NCI-H1930 (cell line): ENCODE results near the gene TCTN3.
A peak's percentile ranks its signal among the peaks of the same experiment; 100 is the strongest.
"Not testable (repeated sequence)": the region's sequence is repeated elsewhere in the genome, so short reads cannot be mapped to it uniquely, and the experiment has no call there.

Experiments
- DNase-seq, 2 experiments: peaks; one replicate each; lab custom pipeline; 2025; lab: John Stamatoyannopoulos, UW

The TCTN3 gene

DNA sequence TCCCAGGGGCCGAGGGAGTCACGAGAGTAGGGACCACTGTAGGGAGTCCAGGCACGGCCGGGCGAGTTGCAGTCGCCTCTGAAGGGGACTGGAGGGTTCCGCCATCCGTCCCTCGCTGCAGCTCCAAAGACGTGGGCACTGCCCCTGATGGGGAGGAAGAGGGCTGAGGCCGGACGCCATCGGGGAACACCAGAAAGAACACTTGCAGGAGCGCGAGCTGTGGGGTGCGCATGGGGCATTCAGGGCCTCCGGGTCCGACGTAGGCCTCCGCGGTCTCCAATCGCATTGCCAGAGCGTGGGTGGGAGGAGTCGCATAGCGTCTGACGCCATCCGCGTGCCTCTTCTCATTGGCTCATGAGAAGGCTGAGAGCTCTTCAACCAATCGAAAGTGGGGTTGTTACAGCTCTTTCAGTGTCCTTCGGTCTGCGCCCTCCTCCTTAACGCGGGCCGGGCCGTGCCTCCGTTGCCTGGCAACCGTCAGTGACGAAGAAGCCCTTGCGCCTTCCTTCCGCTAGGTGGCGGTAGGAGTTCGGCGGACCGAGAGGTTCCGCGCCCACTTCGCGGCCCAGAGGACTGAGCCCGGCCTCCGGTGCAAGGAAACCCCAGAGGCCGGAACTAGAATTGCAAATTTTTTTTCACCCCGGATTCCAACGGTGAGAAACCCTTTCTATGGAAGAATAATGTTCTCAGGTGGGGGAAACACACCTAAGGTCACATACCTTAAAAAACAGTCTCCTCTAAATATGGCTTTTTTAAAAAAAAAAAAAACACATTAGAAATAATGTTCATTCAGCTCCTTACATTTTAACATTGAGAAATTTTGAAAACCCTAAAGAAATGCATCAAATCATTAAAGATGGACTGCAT is at the start of gene TCTN3:
Gene TCTN3, minus strand, starts transcription at position 260 of the 867 bp plus-strand sequence. Its CDS starts 28 bp downstream, at position 232.
- peak; percentile 91 to 94 for DNase-seq

GRCh38 chr10:95742962-95743535 is 49.3 kb upstream of the TCTN3 start:
- DNase-seq, result no peak

DNA sequence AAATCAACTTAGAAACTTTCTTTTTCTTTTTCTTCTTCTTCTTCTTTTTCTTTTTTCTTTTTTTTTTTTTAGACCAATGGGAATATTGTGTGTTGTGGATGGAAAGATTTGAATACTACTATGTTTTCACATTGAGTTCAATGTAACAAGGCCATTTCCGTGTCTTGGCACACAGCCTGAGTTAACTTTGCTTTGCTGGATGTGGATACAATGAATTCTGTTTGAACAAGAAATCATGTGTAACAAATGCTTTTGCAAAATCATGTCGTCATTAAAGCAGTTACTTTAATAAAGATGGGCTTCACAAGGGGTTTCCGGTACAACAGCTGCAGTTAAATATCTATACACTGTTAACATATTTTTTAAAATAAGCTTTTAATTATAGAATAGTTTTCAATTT is 48.8 kb upstream of the TCTN3 start:
- DNase-seq, result no peak

DNA sequence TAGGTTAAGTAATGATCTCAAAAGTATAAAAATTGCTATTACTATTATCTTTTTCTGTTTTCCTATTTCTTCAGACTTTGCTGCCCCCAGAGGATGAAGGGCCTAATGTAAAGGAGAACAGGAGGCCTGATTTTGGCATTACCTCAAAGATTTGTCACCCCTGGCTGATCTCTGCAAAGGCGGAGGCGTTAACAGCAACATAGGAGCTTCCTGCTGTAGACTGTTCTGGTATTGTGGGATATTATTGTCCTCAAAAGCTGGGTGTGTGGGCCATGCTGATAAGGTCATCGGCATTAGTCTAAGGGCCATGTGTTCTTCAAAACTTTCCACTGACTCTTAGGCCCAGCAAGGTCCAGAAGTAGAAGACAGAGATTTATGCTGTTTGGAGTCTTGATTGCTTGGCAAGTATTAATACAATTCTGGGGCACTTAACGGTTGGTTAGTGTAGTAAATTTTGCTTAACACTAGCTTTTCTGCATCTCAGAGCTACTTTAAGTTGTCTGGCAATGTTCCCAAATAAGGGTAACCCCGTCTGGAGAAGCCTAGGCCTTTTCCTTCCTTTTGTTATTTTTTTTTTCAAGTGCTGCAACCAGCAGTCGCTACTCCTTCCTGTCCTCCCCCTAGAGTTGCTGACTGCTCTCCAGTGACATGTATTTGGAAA is 48.2 kb upstream of the TCTN3 start:
- no peak for DNase-seq

- DNase-seq, result no peak
Measured at GRCh38 chr10:95739056-95739455, 45.3 kb upstream of the TCTN3 start.

DNA sequence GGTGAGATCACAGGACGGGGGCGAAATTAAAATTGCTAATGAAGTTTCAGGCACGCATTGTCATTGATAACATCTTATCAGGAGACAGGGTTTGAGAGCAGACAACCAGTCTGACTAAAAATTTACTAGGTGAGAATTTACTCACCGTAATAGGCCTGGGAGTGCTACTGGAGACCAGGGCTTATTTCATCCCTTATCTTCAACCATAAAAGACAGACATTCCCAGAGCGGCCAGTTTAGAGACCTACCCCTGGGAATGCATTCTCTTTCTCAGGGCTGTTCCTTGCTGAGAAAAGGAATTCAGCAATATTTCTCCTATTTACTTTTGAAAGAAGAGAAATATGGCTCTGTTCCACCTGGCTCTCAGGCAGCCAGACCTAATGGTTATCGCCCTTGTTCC is 39.2 kb upstream of the TCTN3 start:
- DNase-seq, result not testable (repeated sequence)

DNA sequence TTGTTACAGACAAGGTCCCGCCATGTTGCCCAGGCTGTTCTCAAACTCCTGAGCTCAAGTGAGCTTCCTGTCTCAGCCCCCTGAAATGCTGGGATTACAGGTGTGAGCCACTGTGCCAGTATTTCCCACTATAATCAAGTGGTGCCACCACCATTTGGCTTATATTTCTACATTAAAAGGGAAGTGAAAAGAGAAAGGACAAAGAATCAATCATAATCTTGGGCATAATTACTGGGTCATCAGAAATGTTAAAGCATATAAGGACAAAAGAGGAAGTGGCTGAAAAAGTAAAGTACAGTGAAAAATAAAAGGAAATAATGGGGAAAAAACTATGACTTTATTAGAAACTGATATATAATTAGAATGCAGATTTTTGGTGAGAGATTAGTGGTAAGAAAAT is 36.5 kb upstream of the TCTN3 start:
- DNase-seq, result no peak

- no peak for DNase-seq
Measured at GRCh38 chr10:95729323-95730055, 35.8 kb upstream of the TCTN3 start.

DNA sequence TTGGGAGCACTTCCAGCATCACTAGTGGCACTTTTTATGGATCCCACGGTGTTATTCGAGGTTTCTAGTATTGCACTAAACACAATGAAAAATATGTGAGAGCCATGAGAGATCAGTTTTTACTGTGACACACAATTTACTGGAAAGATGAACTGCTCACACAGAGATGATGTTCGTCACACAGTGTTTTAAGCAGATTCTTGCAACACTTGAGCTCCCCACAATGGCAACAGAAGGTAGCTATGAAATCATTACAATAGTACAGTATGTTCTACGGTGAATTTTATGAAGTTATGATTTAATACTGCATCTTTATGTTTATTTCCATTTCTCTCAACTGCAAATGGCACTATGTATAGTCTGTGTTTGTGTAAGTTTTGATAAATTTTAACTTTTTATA is 34.8 kb upstream of the TCTN3 start:
- no peak for DNase-seq

DNA sequence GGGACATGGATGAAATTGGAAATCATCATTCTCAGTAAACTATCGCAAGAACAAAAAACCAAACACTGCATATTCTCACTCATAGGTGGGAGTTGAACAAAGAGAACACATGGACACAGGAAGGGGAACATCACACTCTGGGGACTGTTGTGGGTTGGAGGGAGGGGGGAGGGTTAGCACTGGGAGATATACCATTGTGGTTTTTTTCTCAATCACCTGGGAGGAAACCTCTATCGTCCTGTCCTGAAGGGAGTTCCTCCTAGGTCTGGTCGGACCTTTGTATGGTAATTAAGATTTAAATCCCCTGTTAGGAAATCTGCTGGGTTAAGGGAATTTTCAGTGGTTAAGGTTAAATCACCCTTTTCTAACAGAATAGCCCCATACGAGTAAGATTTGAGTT is 28.8 kb upstream of the TCTN3 start:
- not testable (repeated sequence) for DNase-seq

- not testable (repeated sequence) for DNase-seq
Measured at GRCh38 chr10:95720745-95721144, 27.0 kb upstream of the TCTN3 start.

DNA sequence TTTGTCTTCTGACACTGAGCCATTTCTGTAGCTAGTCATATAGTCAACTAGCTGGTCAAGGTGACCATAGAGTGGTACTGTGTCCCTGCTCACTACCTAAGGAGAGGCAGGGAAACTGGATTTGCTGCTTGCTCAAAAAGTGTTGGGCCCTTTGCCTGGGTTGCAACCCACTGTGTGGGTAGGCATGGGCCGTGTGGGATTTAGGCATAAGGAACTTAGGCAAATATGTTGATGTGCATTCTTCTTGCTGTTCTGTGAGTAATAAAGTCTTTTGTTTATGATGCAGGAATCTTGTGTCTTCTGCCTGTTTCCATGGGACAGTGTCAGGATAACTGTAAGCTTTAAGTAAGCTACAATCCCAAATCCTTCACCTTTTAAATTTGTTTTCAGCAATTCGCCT is 23.1 kb upstream of the TCTN3 start:
- DNase-seq, result no peak

- DNase-seq, result no peak
Measured at GRCh38 chr10:95716466-95716865, 22.7 kb upstream of the TCTN3 start.

DNA sequence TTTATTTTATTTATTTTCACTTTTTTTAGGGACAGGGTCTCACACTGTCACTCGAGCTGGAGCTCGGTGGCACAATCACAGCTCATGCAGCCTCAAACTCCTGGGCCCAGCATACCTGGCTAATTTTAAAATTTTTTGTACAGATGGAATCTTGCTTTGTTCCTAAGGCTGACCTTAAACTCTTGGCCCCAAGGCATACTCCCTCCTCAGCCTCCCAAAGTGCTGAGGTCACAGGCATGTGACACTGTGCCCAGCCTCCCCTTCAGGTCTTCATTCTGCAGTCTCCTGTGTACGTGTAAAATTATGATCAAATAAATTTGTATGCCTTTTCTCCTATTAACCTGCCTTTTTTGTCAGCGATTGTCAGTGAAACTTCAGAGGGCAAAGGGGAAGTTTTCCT is 17.8 kb upstream of the TCTN3 start:
- DNase-seq, result no peak

DNA sequence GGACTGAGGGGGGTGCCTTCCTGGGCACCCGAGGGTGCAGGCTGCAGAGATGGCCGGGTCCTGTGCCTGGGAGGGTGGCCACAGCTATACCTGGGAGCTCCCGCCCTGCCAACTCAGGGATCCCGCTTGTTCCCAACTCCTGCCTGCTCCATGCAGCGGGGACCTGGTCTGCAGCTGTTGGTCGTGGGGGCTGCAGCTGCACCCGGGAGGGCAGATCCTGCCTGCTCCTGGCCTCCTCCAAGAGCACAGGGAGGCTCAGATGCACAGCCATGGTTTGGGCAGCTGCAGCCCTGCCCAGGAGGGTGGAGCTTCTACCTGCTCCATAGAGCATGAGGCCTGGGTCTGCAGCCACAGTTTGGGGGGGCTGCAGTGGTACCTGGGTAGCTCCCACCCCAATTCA is 13.3 kb upstream of the TCTN3 start:
- DNase-seq, result no peak

DNA sequence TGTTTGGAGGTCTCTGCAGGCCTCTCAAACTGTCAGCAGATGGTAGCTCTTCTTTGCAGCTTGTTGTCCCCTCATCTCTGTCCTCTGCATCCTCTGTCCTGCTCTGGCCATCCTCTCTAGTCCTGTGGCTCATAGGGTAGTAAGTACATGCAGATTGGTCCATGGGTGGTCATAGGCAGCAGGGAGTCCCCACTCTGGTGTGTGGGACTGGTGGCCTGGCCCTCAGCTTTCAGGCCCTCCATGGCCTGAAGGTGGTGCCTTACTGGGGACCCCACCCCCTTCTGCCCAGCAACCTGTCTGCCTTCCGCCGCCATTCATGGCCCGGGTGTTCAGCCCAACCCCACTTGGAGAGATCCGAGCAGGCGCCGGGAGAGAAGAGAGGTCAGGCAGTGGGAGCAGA is 12.8 kb upstream of the TCTN3 start:
- no peak for DNase-seq

DNA sequence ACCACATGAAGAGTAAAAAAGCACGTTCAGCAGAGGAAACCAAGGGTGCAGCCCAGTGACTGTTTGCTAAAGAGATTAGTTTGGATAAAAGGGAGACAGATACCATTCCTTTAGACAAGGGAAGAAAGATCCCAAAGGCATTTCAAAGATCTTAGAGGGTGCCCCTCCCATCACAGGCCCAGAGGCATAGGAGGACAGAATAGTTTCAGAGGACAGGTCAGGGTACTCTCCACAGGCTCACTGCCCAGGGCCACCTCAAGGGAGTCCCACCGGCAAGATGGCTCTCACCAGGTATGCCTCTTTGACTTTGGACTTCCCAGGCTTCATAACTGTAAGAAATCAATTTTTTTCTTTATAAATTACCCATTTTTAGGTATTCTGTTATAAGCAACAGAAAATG is 4.7 kb upstream of the TCTN3 start:
- no peak for DNase-seq

DNA sequence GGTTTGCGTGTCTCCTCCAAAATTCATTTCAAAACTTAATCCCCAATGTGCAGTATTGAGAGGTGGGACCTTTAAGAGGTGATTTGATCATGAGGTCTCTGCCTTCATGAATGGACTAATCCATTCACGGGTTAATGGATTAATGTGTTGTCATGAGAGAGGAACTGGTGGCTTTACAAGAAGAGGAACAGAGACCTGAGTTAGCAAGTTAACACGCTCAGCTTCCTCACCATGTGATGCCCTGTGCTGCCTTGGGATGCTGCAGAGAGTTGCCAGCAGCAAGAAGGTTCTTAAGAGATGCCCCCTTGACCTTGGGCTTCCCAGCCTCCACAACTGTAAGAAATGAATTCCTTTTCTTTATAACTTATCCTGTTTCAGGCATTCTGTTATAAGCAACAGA is 3.7 kb upstream of the TCTN3 start:
- DNase-seq, result no peak

DNA sequence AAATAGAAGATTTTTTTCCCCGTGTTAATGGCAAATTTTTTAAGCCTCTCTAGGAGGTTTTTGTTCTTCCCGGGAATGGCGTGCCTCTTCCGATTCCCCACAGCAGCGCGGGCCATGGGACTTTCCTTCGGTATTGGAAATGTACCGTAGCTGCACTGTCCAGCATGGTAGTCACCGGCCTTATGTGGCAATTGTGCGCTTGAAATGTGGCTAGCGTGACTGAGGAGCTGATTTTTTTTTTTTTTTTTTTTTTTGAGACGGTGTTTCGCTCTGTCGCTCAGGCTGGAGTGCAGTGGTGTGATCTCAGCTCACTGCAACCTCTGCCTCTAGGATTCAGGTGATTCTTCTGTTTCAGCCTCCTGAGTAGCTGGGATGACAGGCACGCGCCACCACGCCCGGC is 938 bp upstream of the TCTN3 start:
- no peak for DNase-seq

GRCh38 chr10:95693071-95693667 is 558 bp downstream of the TCTN3 start:
- no peak for DNase-seq

DNA sequence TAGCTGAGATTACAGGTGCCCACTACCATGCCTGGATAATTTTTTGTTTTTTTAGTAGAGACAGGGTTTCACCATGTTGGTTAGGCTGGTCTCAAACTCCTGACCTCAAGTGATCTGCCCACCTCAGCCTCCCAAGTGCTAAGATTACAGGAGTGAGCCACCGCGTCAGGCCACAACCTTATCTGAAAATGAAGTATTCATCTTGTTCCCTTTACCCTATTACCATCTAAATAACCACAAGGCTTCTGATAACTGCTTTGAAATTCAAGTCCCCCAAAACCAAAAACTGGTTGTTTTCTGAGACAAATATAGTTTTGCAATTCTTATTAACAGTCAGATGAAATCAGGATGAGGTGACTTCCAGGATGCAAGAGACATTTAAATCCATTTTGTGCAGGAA is 2.4 kb downstream of the TCTN3 start:
- DNase-seq, result no peak

DNA sequence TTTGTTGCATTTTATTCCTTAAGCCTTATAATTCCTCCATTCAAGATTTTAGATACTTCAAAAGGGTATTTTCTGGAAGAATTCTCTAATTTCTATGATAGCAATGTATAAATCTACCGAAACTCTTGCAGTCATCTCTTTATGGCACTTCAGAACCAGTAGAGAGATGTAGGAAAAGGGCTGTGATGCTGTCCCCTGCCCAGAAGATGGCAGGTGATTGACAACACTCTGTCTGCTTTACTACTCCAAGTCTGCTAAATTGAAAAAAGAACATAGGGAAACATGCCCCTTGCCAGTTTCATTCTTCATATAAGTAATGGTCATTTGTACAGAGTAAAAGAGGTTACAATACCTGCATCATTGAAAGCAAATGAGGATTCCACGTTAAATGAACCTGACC is 5.1 kb downstream of the TCTN3 start:
- DNase-seq, result no peak
